ENCODE measurements around the gene ARFGAP2.

Gene ARFGAP2

DNA sequence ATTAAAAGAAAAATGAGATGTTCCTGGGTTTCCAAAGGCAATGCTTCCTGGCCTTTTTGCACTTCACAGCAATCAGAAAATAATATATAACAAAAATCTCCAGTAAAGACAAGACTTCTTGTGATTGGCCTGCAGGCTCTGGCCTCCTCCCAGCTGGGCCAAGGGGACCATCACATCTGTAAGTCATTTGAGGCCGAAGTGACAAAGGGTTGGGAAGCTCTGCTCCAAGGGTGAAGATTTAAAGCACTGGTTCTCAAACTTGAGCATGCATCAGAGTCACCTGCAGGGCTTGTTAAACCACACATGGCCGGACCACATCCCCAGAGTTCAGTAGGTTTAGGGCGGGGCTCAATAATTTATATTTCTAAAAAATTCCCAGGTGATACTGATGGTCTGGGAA is 32.1 kb downstream of the ARFGAP2 start:
- Histone ChIP-seq H3F3A (ENCODE audit: low read depth) (no peaks in the 10 kb centered on the region), H3K36me3 (ENCODE audit: insufficient read depth, low read length) (no peaks in the 10 kb centered on the region; the same call in 1 of the 2 replicates), H3K4me1 (ENCODE audit: insufficient read depth, low read length, poor library complexity, severe bottlenecking) (no peaks in the 10 kb centered on the region), H4K20me1 (ENCODE audit: insufficient read depth, low read length, poor library complexity, severe bottlenecking) (no peaks in the 10 kb centered on the region), H3K4me3 (ENCODE audit: low read length, poor library complexity, severe bottlenecking) (no peak overlapping the region), H3K79me2 (ENCODE audit: insufficient read depth, low read length) (no peaks in the 10 kb centered on the region), H2AFZ (ENCODE audit: low read length) (no peak overlapping the region), H3K4me2 (ENCODE audit: low read depth, low read length, poor library complexity, severe bottlenecking) (no peak overlapping the region), H3K9me3 (ENCODE audit: insufficient read depth, low read depth, low read length) (no peaks in the 10 kb centered on the region), H3K27me3 (ENCODE audit: insufficient read depth, low read length, poor library complexity, severe bottlenecking) (no peaks in the 10 kb centered on the region), H3K9ac (ENCODE audit: low read depth, low read length, poor library complexity, severe bottlenecking) (no peak overlapping the region), H3K9me2 (replicated peaks; ENCODE audit: low read depth, low read length) (no peaks in the 10 kb centered on the region)
- no peak for TF ChIP-seq EZH2phosphoT487 (IDR thresholded peaks at IDR 0.05; ENCODE audit: borderline replicate concordance)
- TF ChIP-seq, protein P1, sequence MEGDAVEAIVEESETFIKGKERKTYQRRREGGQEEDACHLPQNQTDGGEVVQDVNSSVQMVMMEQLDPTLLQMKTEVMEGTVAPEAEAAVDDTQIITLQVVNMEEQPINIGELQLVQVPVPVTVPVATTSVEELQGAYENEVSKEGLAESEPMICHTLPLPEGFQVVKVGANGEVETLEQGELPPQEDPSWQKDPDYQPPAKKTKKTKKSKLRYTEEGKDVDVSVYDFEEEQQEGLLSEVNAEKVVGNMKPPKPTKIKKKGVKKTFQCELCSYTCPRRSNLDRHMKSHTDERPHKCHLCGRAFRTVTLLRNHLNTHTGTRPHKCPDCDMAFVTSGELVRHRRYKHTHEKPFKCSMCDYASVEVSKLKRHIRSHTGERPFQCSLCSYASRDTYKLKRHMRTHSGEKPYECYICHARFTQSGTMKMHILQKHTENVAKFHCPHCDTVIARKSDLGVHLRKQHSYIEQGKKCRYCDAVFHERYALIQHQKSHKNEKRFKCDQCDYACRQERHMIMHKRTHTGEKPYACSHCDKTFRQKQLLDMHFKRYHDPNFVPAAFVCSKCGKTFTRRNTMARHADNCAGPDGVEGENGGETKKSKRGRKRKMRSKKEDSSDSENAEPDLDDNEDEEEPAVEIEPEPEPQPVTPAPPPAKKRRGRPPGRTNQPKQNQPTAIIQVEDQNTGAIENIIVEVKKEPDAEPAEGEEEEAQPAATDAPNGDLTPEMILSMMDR (conservative IDR thresholded peaks at IDR 0.05; ENCODE audit: low read length), result no peak

DNA sequence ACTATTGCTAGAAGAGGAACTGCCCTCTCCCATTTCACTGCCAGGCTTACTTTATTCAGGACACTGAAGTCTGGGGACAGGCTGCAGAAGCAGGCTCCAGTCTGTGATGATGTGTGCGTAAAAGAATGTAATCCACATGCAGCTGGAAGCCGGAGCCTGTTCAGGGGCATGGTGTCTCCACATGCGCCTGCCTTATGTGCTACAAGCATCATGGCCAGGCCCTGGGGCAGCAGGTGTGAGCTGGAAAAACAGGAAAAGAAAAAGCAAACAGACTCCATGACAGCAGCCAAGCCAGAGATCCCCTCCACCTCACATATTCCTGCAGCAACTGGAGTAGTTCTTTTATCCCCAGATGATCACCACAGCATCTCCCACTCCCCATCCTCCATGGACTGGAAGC is 33.4 kb downstream of the ARFGAP2 start:
- Histone ChIP-seq H3K9ac (ENCODE audit: low read depth, low read length, poor library complexity, severe bottlenecking) (no peak overlapping the region), H3K4me1 (ENCODE audit: insufficient read depth, low read length, poor library complexity, severe bottlenecking) (no peaks in the 10 kb centered on the region), H3K4me2 (ENCODE audit: low read depth, low read length, poor library complexity, severe bottlenecking) (no peak overlapping the region), H2AFZ (ENCODE audit: low read length) (no peak overlapping the region), H3K36me3 (ENCODE audit: insufficient read depth, low read length) (peaks cover under 1% of the 10 kb centered on the region; the same call in 1 of the 2 replicates), H4K20me1 (ENCODE audit: insufficient read depth, low read length, poor library complexity, severe bottlenecking) (no peaks in the 10 kb centered on the region), H3K9me2 (replicated peaks; ENCODE audit: low read depth, low read length) (no peaks in the 10 kb centered on the region), H3F3A (ENCODE audit: low read depth) (no peaks in the 10 kb centered on the region), H3K27me3 (ENCODE audit: insufficient read depth, low read length, poor library complexity, severe bottlenecking) (no peaks in the 10 kb centered on the region), H3K79me2 (ENCODE audit: insufficient read depth, low read length) (no peaks in the 10 kb centered on the region), H3K4me3 (ENCODE audit: low read length, poor library complexity, severe bottlenecking) (no peak overlapping the region), H3K9me3 (ENCODE audit: insufficient read depth, low read depth, low read length) (no peaks in the 10 kb centered on the region)
- TF ChIP-seq, protein P1 (conservative IDR thresholded peaks at IDR 0.05; ENCODE audit: low read length), result no peak
- no peak for TF ChIP-seq EZH2phosphoT487 (IDR thresholded peaks at IDR 0.05; ENCODE audit: borderline replicate concordance)

DNA sequence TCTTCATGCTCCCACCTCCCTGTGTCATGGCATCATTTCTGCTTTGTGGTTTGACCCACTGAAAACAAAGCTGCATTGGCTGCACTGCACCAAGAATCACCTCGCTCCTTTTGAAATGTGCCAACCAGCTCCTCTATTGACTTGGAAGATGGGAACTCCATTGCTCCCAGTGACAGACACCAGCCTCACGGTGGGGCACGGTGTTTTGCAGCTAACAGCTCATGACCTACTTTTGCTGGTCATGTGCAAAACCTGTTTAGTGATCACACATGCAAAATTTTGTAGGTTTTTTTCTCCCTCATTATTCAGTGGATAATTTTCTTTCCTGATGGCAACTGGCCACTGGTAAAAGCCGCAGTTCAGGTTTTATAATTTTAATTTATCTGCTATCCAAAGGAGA is 36.8 kb downstream of the ARFGAP2 start:
- H3K27me3 ChIP-seq (ENCODE audit: insufficient read depth, low read length, poor library complexity, severe bottlenecking), result no peaks in the 10 kb centered on the region
- H3F3A ChIP-seq (ENCODE audit: low read depth), result no peaks in the 10 kb centered on the region
- no peak for TF ChIP-seq EZH2phosphoT487 (IDR thresholded peaks at IDR 0.05; ENCODE audit: borderline replicate concordance)
- TF ChIP-seq, protein P1 (conservative IDR thresholded peaks at IDR 0.05; ENCODE audit: low read length), result no peak
- no peak overlapping the region for H3K4me2 ChIP-seq (ENCODE audit: low read depth, low read length, poor library complexity, severe bottlenecking)
- H4K20me1 ChIP-seq (ENCODE audit: insufficient read depth, low read length, poor library complexity, severe bottlenecking), result no peaks in the 10 kb centered on the region
- peaks cover 11% of the 10 kb centered on the region; the same call in 1 of the 2 replicates for H3K36me3 ChIP-seq (ENCODE audit: insufficient read depth, low read length)
- no peaks in the 10 kb centered on the region for H3K4me1 ChIP-seq (ENCODE audit: insufficient read depth, low read length, poor library complexity, severe bottlenecking)
- no peaks in the 10 kb centered on the region for H3K79me2 ChIP-seq (ENCODE audit: insufficient read depth, low read length)
- no peaks in the 10 kb centered on the region for H3K9me3 ChIP-seq (ENCODE audit: insufficient read depth, low read depth, low read length)
- H3K9me2 ChIP-seq (replicated peaks; ENCODE audit: low read depth, low read length), result no peaks in the 10 kb centered on the region
- H3K4me3 ChIP-seq (ENCODE audit: low read length, poor library complexity, severe bottlenecking), result no peak overlapping the region
- H2AFZ ChIP-seq (ENCODE audit: low read length), result no peak overlapping the region
- H3K9ac ChIP-seq (ENCODE audit: low read depth, low read length, poor library complexity, severe bottlenecking), result no peak overlapping the region

All from Loucy (cell line).